ENCODE data around the gene SYDE1. TPM values are rescaled to one million over a fixed set of nuclear protein-coding genes. Genes with fewer than 3 reads are reported as not detected.

SYDE1 gene
- polyA plus RNA-seq, 2 donors, result 2.0 to 3.9 TPM

- Histone ChIP-seq H3K27me3 (ENCODE audit: control insufficient read depth in 1 of 2, insufficient read depth in 2 of 2, low read length in 2 of 2) (no peaks in the 10 kb centered on the region), H3K27ac (ENCODE audit: low read depth in 2 of 2, low read length in 1 of 2) (peak overlapping the region in 1 of 2 donors; percentile 78), H3K36me3 (ENCODE audit: control insufficient read depth in 2 of 2, insufficient read depth in 2 of 2, low read length in 1 of 2) (no peaks in the 10 kb centered on the region), H3K4me1 (ENCODE audit: control insufficient read depth in 2 of 2, insufficient read depth in 2 of 2, low read length in 1 of 2) (no peaks in the 10 kb centered on the region), H3K9me3 (ENCODE audit: control insufficient read depth in 2 of 2, insufficient read depth in 1 of 2, low read depth in 1 of 2, low read length in 1 of 2) (no peaks in the 10 kb centered on the region), H3K4me3 (ENCODE audit: low read depth in 1 of 2, low read length in 2 of 2) (no peak overlapping the region)
These were observed 30.6 kb downstream of the SYDE1 start for GRCh38 chr19:15137777-15138176.

- no peaks in the 10 kb centered on the region for H3K4me1 ChIP-seq (ENCODE audit: control insufficient read depth in 2 of 2, insufficient read depth in 2 of 2, low read length in 1 of 2)
- H3K27ac ChIP-seq (ENCODE audit: low read depth in 2 of 2, low read length in 1 of 2), result peak overlapping the region in 1 of 2 donors; percentile 78
- H3K36me3 ChIP-seq (ENCODE audit: control insufficient read depth in 2 of 2, insufficient read depth in 2 of 2, low read length in 1 of 2), result no peaks in the 10 kb centered on the region
- 55 to 77% methylated on average over 1 of the region's 1 CpG for WGBS, 2 donors
- no peaks in the 10 kb centered on the region for H3K9me3 ChIP-seq (ENCODE audit: control insufficient read depth in 2 of 2, insufficient read depth in 1 of 2, low read depth in 1 of 2, low read length in 1 of 2)
- no peak overlapping the region for H3K4me3 ChIP-seq (ENCODE audit: low read depth in 1 of 2, low read length in 2 of 2)
- H3K27me3 ChIP-seq (ENCODE audit: control insufficient read depth in 1 of 2, insufficient read depth in 2 of 2, low read length in 2 of 2), result no peaks in the 10 kb centered on the region
These were observed 31.2 kb downstream of the SYDE1 start for GRCh38 chr19:15138427-15138826.

- no peak overlapping the region for H3K27ac ChIP-seq (ENCODE audit: low read depth in 2 of 2, low read length in 1 of 2)
- H3K4me3 ChIP-seq (ENCODE audit: low read depth in 1 of 2, low read length in 2 of 2), result no peak overlapping the region
- no peaks in the 10 kb centered on the region for H3K4me1 ChIP-seq (ENCODE audit: control insufficient read depth in 2 of 2, insufficient read depth in 2 of 2, low read length in 1 of 2)
- H3K36me3 ChIP-seq (ENCODE audit: control insufficient read depth in 2 of 2, insufficient read depth in 2 of 2, low read length in 1 of 2), result no peaks in the 10 kb centered on the region
- 94 to 95% methylated on average over 25 of the region's 25 CpGs for WGBS, 2 donors
- no peaks in the 10 kb centered on the region for H3K9me3 ChIP-seq (ENCODE audit: control insufficient read depth in 2 of 2, insufficient read depth in 1 of 2, low read depth in 1 of 2, low read length in 1 of 2)
- H3K27me3 ChIP-seq (ENCODE audit: control insufficient read depth in 1 of 2, insufficient read depth in 2 of 2, low read length in 2 of 2), result no peaks in the 10 kb centered on the region
These were observed 33.9 kb downstream of the SYDE1 start for GRCh38 chr19:15141143-15141542.

- H3K36me3 ChIP-seq (ENCODE audit: control insufficient read depth in 2 of 2, insufficient read depth in 2 of 2, low read length in 1 of 2), result no peaks in the 10 kb centered on the region
- no peaks in the 10 kb centered on the region for H3K4me1 ChIP-seq (ENCODE audit: control insufficient read depth in 2 of 2, insufficient read depth in 2 of 2, low read length in 1 of 2)
- H3K27ac ChIP-seq (ENCODE audit: low read depth in 2 of 2, low read length in 1 of 2), result no peak overlapping the region
- H3K27me3 ChIP-seq (ENCODE audit: control insufficient read depth in 1 of 2, insufficient read depth in 2 of 2, low read length in 2 of 2), result no peaks in the 10 kb centered on the region
- no peak overlapping the region for H3K4me3 ChIP-seq (ENCODE audit: low read depth in 1 of 2, low read length in 2 of 2)
- WGBS, 2 donors, result 86 to 93% methylated on average over 5 of the region's 5 CpGs
- no peaks in the 10 kb centered on the region for H3K9me3 ChIP-seq (ENCODE audit: control insufficient read depth in 2 of 2, insufficient read depth in 1 of 2, low read depth in 1 of 2, low read length in 1 of 2)
These were observed 35.1 kb downstream of the SYDE1 start for GRCh38 chr19:15142313-15142712.

- Histone ChIP-seq H3K36me3 (ENCODE audit: control insufficient read depth in 2 of 2, insufficient read depth in 2 of 2, low read length in 1 of 2) (no peaks in the 10 kb centered on the region), H3K27me3 (ENCODE audit: control insufficient read depth in 1 of 2, insufficient read depth in 2 of 2, low read length in 2 of 2) (no peaks in the 10 kb centered on the region), H3K27ac (ENCODE audit: low read depth in 2 of 2, low read length in 1 of 2) (peak overlapping the region in 1 of 2 donors; percentile 65), H3K9me3 (ENCODE audit: control insufficient read depth in 2 of 2, insufficient read depth in 1 of 2, low read depth in 1 of 2, low read length in 1 of 2) (no peaks in the 10 kb centered on the region), H3K4me3 (ENCODE audit: low read depth in 1 of 2, low read length in 2 of 2) (no peak overlapping the region), H3K4me1 (ENCODE audit: control insufficient read depth in 2 of 2, insufficient read depth in 2 of 2, low read length in 1 of 2) (no peaks in the 10 kb centered on the region)
- 88 to 94% methylated on average over 1 of the region's 1 CpG for WGBS, 2 donors
These were observed 36.9 kb downstream of the SYDE1 start for GRCh38 chr19:15144046-15144646.

GRCh38 chr19:15147090-15147489 lies 39.9 kb downstream of the SYDE1 start:
- peaks cover 0 to 4% of the 10 kb centered on the region in 2 donors for H3K4me1 ChIP-seq (ENCODE audit: control insufficient read depth in 2 of 2, insufficient read depth in 2 of 2, low read length in 1 of 2)
- H3K9me3 ChIP-seq (ENCODE audit: control insufficient read depth in 2 of 2, insufficient read depth in 1 of 2, low read depth in 1 of 2, low read length in 1 of 2), result no peaks in the 10 kb centered on the region
- 83 to 88% methylated on average over 1 of the region's 1 CpG for WGBS, 2 donors
- H3K36me3 ChIP-seq (ENCODE audit: control insufficient read depth in 2 of 2, insufficient read depth in 2 of 2, low read length in 1 of 2), result no peaks in the 10 kb centered on the region
- H3K27ac ChIP-seq (ENCODE audit: low read depth in 2 of 2, low read length in 1 of 2), result no peak overlapping the region
- H3K4me3 ChIP-seq (ENCODE audit: low read depth in 1 of 2, low read length in 2 of 2), result no peak overlapping the region
- no peaks in the 10 kb centered on the region for H3K27me3 ChIP-seq (ENCODE audit: control insufficient read depth in 1 of 2, insufficient read depth in 2 of 2, low read length in 2 of 2)

GRCh38 chr19:15149737-15150136 lies 42.5 kb downstream of the SYDE1 start:
- 72 to 75% methylated on average over 5 of the region's 5 CpGs for WGBS, 2 donors
- peaks cover 0 to 4% of the 10 kb centered on the region in 2 donors for H3K4me1 ChIP-seq (ENCODE audit: control insufficient read depth in 2 of 2, insufficient read depth in 2 of 2, low read length in 1 of 2)
- no peaks in the 10 kb centered on the region for H3K36me3 ChIP-seq (ENCODE audit: control insufficient read depth in 2 of 2, insufficient read depth in 2 of 2, low read length in 1 of 2)
- H3K27me3 ChIP-seq (ENCODE audit: control insufficient read depth in 1 of 2, insufficient read depth in 2 of 2, low read length in 2 of 2), result no peaks in the 10 kb centered on the region
- peak overlapping the region in 1 of 2 donors; percentile 39 for H3K27ac ChIP-seq (ENCODE audit: low read depth in 2 of 2, low read length in 1 of 2)
- H3K9me3 ChIP-seq (ENCODE audit: control insufficient read depth in 2 of 2, insufficient read depth in 1 of 2, low read depth in 1 of 2, low read length in 1 of 2), result no peaks in the 10 kb centered on the region
- H3K4me3 ChIP-seq (ENCODE audit: low read depth in 1 of 2, low read length in 2 of 2), result no peak overlapping the region

- no peak overlapping the region for H3K4me3 ChIP-seq (ENCODE audit: low read depth in 1 of 2, low read length in 2 of 2)
- no peaks in the 10 kb centered on the region for H3K9me3 ChIP-seq (ENCODE audit: control insufficient read depth in 2 of 2, insufficient read depth in 1 of 2, low read depth in 1 of 2, low read length in 1 of 2)
- WGBS, 2 donors, result 95 to 97% methylated on average over 3 of the region's 3 CpGs
- H3K4me1 ChIP-seq (ENCODE audit: control insufficient read depth in 2 of 2, insufficient read depth in 2 of 2, low read length in 1 of 2), result peaks cover 0 to 4% of the 10 kb centered on the region in 2 donors
- no peaks in the 10 kb centered on the region for H3K27me3 ChIP-seq (ENCODE audit: control insufficient read depth in 1 of 2, insufficient read depth in 2 of 2, low read length in 2 of 2)
- H3K27ac ChIP-seq (ENCODE audit: low read depth in 2 of 2, low read length in 1 of 2), result no peak overlapping the region
- no peaks in the 10 kb centered on the region for H3K36me3 ChIP-seq (ENCODE audit: control insufficient read depth in 2 of 2, insufficient read depth in 2 of 2, low read length in 1 of 2)
These were observed 46.9 kb downstream of the SYDE1 start for GRCh38 chr19:15154002-15154612.

- Histone ChIP-seq H3K4me3 (ENCODE audit: low read depth in 1 of 2, low read length in 2 of 2) (no peak overlapping the region), H3K4me1 (ENCODE audit: control insufficient read depth in 2 of 2, insufficient read depth in 2 of 2, low read length in 1 of 2) (peaks cover 0 to 3% of the 10 kb centered on the region in 2 donors), H3K9me3 (ENCODE audit: control insufficient read depth in 2 of 2, insufficient read depth in 1 of 2, low read depth in 1 of 2, low read length in 1 of 2) (peaks cover 0 to 2% of the 10 kb centered on the region in 2 donors), H3K27me3 (ENCODE audit: control insufficient read depth in 1 of 2, insufficient read depth in 2 of 2, low read length in 2 of 2) (no peaks in the 10 kb centered on the region), H3K36me3 (ENCODE audit: control insufficient read depth in 2 of 2, insufficient read depth in 2 of 2, low read length in 1 of 2) (peaks cover 0 to 3% of the 10 kb centered on the region in 2 donors), H3K27ac (ENCODE audit: low read depth in 2 of 2, low read length in 1 of 2) (no peak overlapping the region)
- 88 to 91% methylated on average over 5 of the region's 5 CpGs for WGBS, 2 donors
These were observed 48.1 kb downstream of the SYDE1 start for GRCh38 chr19:15155296-15155695.

- H3K27ac ChIP-seq (ENCODE audit: low read depth in 2 of 2, low read length in 1 of 2), result no peak overlapping the region
- H3K9me3 ChIP-seq (ENCODE audit: control insufficient read depth in 2 of 2, insufficient read depth in 1 of 2, low read depth in 1 of 2, low read length in 1 of 2), result peaks cover 0 to 2% of the 10 kb centered on the region in 2 donors
- 94 to 95% methylated on average over 4 of the region's 4 CpGs for WGBS, 2 donors
- no peak overlapping the region for H3K4me3 ChIP-seq (ENCODE audit: low read depth in 1 of 2, low read length in 2 of 2)
- peaks cover 0 to 12% of the 10 kb centered on the region in 2 donors for H3K36me3 ChIP-seq (ENCODE audit: control insufficient read depth in 2 of 2, insufficient read depth in 2 of 2, low read length in 1 of 2)
- no peaks in the 10 kb centered on the region for H3K27me3 ChIP-seq (ENCODE audit: control insufficient read depth in 1 of 2, insufficient read depth in 2 of 2, low read length in 2 of 2)
- no peaks in the 10 kb centered on the region for H3K4me1 ChIP-seq (ENCODE audit: control insufficient read depth in 2 of 2, insufficient read depth in 2 of 2, low read length in 1 of 2)
These were observed 49.2 kb downstream of the SYDE1 start for GRCh38 chr19:15156391-15156790.

Data from esophagus (tissue), 2 donors.